MCF 10A (cell line): Measurements from ENCODE around the gene TH. TPM values are rescaled to one million over a fixed set of nuclear protein-coding genes. Genes with fewer than 3 reads are reported as not detected.

ENCODE experiments used
- BruUV-seq: library from RNA; stranded (reverse); fragments of 400-500 nt; replicated peaks from 2 replicates; lab custom pipeline; 2021; lab: Mats Ljungman, UMichigan
- CTCF ChIA-PET: fragments of 300-600 bp; sonication (Branson Sonifier 250); formaldehyde crosslinking; extraction: SDS; loops from one replicate; lab custom pipeline; 2021; ENCODE audit warnings: antibody characterized with exemption, inconsistent platforms; lab: Yijun Ruan, JAX
- POLR2A ChIA-PET: fragments of 300-600, 350-650 bp; sonication (Branson Sonifier 250); formaldehyde crosslinking; extraction: SDS; loops from one replicate; lab custom pipeline; 2020; ENCODE audit warnings: antibody characterized with exemption, inconsistent platforms; lab: Yijun Ruan, JAX
- DNase-seq: peaks from one replicate; pipeline ENCODE4 v3.0.0-alpha.2; 2018; ENCODE audit not compliant: unreplicated experiment
- H3K27ac Mint-ChIP-seq: one replicate; pipeline ENCODE4 v1.8.0; 2022; ENCODE audit warnings: mild to moderate bottlenecking, low read depth, mixed read lengths; ENCODE audit not compliant: unreplicated experiment
- H3K27me3 Mint-ChIP-seq: one replicate; pipeline ENCODE4 v1.8.0; 2022; ENCODE audit warnings: mixed read lengths; ENCODE audit not compliant: insufficient read depth, unreplicated experiment
- H3K36me3 Mint-ChIP-seq: one replicate; pipeline ENCODE4 v1.8.0; 2022; ENCODE audit warnings: mild to moderate bottlenecking, moderate library complexity, mixed read lengths; ENCODE audit not compliant: insufficient read depth, unreplicated experiment
- H3K4me1 Mint-ChIP-seq: one replicate; pipeline ENCODE4 v1.8.0; 2022; ENCODE audit warnings: mixed read lengths; ENCODE audit not compliant: insufficient read depth, unreplicated experiment
- H3K4me3 Mint-ChIP-seq: one replicate; pipeline ENCODE4 v1.8.0; 2022; ENCODE audit warnings: mild to moderate bottlenecking, moderate library complexity, mixed read lengths; ENCODE audit not compliant: unreplicated experiment
- H3K9me3 Mint-ChIP-seq: one replicate; pipeline ENCODE4 v1.8.0; 2022; ENCODE audit warnings: mixed read lengths; ENCODE audit not compliant: unreplicated experiment
- intact Hi-C: fragments of 100-400 bp; cut with micrococcal nuclease; formaldehyde crosslinking; loops from 2 replicates; pipeline ENCODE4 v1.14.1; 2022
- total RNA-seq: library from RNA; stranded (reverse); gene quantifications from 2 replicates; pipeline ENCODE4 v1.2.3, GENCODE V29; 2022
- TF ChIP-seq, protein P1 (sequence below): fragments of 200-600 bp; IDR thresholded peaks from one replicate; pipeline ENCODE4 v1.8.0; 2022; ENCODE audit warnings: antibody characterized with exemption, mild to moderate bottlenecking; ENCODE audit not compliant: unreplicated experiment

Gene TH
- total RNA-seq, 1 experiment from 2014 or later: 1.1 TPM

DNA sequence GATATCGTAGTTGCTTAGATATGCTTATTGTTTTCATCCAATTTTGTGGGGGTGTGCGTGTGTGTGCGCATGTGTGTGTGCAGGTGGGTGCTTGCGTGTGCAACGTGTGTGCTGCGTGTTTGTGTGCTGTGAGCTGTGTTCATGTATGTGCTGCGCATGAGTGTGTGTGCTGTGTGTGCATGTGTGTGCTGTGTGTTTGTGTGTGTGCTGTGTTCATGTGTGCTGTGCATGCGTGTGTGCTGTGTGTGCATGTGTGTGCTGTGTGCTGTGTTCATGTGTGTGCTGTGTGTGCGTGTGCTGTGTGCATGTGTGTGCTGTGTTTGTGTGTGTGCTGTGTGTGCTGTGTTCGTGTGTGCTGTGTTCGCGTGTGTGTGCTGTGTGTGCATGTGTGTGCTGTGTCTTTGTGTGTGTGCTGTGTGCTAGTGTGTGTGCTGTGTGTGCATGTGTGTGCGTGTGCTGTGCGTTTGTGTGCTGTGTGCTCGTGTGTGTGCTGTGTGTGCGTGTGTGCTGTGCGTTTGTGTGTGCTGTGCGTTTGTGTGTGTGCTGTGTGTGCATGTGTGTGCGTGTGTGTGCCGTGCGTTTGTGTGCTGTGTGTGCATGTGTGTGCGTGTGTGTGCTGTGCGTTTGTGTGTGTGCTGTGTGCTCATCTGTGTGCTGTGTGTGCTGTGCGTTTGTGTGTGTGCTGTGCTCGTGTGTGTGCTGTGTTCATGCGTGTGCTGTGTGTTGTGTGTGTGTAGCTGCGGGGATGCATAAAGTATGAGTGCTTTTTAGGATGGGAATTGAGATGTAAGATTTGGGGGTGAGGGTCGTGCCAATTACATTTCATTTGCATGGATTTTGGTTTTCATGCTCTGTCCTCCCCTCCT is 40.0 kb downstream of the TH start:
- H3K27me3 Mint-ChIP-seq: peaks cover 70% of the 10 kb centered on the region
- intact Hi-C loops: no loop called here
- TF ChIP-seq, protein P1, sequence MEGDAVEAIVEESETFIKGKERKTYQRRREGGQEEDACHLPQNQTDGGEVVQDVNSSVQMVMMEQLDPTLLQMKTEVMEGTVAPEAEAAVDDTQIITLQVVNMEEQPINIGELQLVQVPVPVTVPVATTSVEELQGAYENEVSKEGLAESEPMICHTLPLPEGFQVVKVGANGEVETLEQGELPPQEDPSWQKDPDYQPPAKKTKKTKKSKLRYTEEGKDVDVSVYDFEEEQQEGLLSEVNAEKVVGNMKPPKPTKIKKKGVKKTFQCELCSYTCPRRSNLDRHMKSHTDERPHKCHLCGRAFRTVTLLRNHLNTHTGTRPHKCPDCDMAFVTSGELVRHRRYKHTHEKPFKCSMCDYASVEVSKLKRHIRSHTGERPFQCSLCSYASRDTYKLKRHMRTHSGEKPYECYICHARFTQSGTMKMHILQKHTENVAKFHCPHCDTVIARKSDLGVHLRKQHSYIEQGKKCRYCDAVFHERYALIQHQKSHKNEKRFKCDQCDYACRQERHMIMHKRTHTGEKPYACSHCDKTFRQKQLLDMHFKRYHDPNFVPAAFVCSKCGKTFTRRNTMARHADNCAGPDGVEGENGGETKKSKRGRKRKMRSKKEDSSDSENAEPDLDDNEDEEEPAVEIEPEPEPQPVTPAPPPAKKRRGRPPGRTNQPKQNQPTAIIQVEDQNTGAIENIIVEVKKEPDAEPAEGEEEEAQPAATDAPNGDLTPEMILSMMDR: no peak
- H3K36me3 Mint-ChIP-seq: peaks cover 12% of the 10 kb centered on the region
- no peak for DNase-seq
- no peak overlapping the region for H3K4me3 Mint-ChIP-seq
- ChIA-PET POLR2A (no interaction called here), CTCF (no interaction called here)
- H3K27ac Mint-ChIP-seq: no peak overlapping the region
- no peaks in the 10 kb centered on the region for H3K9me3 Mint-ChIP-seq
- no peaks in the 10 kb centered on the region for H3K4me1 Mint-ChIP-seq
- no TSS peak for BruUV-seq

DNA sequence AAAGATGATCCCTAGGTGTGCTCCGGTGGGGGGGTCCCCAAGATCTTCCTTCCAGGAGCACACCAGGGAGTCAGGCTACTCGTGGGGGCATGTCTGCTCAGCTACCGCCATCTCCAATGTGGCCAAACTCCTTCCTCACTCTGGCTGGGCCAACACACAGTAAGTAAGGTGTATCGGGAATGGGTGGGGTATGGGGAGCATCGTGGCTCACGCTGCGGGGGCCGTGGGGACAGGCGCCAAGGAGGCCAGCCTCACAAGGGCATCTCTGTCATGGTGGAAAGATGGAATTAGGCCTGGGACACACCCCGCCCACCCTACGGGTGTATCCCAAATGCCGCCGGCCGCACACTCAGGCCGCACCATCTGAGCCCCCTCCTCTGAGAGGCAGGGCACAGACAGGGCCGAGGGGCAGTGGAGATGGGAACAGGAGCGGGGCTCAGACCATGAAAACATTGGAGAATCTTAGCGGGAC is 40.7 kb downstream of the TH start:
- ChIA-PET CTCF (no interaction called here), POLR2A (no interaction called here)
- no peak overlapping the region for H3K4me3 Mint-ChIP-seq
- intact Hi-C loops: no loop called here
- H3K4me1 Mint-ChIP-seq: no peaks in the 10 kb centered on the region
- H3K9me3 Mint-ChIP-seq: no peaks in the 10 kb centered on the region
- no peak for DNase-seq
- no TSS peak for BruUV-seq
- TF ChIP-seq, protein P1: no peak
- peaks cover 9% of the 10 kb centered on the region for H3K36me3 Mint-ChIP-seq
- H3K27ac Mint-ChIP-seq: no peak overlapping the region
- H3K27me3 Mint-ChIP-seq: peaks cover 70% of the 10 kb centered on the region

DNA sequence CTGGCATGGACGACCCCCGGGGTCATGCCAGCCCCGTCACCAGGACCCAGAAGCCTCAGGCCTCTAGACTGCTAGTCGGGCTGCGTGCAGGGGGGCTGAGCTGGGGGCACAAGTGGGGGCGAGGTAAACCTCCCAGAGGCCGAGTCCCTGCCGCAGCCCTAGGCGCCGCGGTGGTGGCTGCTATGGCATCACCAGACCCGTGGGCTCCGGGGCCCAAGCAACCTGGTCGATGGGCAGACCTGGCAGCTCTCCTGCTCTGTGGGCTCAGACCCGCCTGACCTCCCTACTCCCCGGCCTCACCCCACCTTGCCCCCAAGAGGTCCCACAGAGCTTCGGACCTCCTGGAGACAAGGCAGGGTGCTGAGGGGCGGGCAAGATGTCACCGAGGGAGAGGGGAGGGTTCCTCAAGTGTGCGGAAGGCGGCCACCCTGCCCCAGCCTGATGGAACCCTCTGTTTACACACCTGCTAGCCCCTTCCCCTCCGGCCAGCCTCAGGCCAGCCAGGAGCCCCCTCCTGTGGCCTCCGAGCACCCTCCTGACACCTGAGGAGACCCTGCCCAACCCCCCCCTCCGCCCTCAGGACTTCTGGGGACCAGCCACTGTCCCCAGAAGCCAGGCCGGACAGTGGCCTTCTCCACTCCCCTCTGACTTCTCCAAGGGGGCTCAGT is 41.8 kb downstream of the TH start:
- no peak for DNase-seq
- Mint-ChIP-seq H3K4me1 (no peaks in the 10 kb centered on the region), H3K36me3 (peaks cover 9% of the 10 kb centered on the region), H3K27ac (no peak overlapping the region), H3K27me3 (peaks cover 77% of the 10 kb centered on the region), H3K4me3 (no peak overlapping the region), H3K9me3 (peaks cover 8% of the 10 kb centered on the region)
- TF ChIP-seq, protein P1: no peak
- no TSS peak for BruUV-seq
- ChIA-PET POLR2A (no interaction called here), CTCF (interaction anchor here (0.7 to 1.2 kb wide), 2 partner anchors 21 to 490 kb away, joined by 3 to 4 read pairs; no protein-coding TSS in a partner anchor)
- intact Hi-C loops: no loop called here

GRCh38 chr11:2129308-2129698 is 42.3 kb downstream of the TH start:
- no TSS peak for BruUV-seq
- Mint-ChIP-seq H3K9me3 (peaks cover 13% of the 10 kb centered on the region), H3K27ac (no peak overlapping the region), H3K27me3 (peaks cover 82% of the 10 kb centered on the region), H3K4me1 (no peaks in the 10 kb centered on the region), H3K36me3 (peaks cover 9% of the 10 kb centered on the region), H3K4me3 (no peak overlapping the region)
- TF ChIP-seq, protein P1: no peak
- ChIA-PET POLR2A (interaction anchor here (0.7 kb wide), 1 partner anchor 9 kb away, joined by 3 read pairs; no protein-coding TSS in a partner anchor), CTCF (interaction anchor here (1.2 kb wide), 1 partner anchor 22 kb away, joined by 4 read pairs; no protein-coding TSS in a partner anchor)
- intact Hi-C loops: no loop called here
- no peak for DNase-seq
